ENCODE data around the gene ACACA. TPM values are rescaled to one million over a fixed set of nuclear protein-coding genes. Genes with fewer than 3 reads are reported as not detected.

The ACACA gene
- total RNA-seq, 4 donors from 2014 or later, result 30.0 to 69.7 (median 49.9) TPM

DNA sequence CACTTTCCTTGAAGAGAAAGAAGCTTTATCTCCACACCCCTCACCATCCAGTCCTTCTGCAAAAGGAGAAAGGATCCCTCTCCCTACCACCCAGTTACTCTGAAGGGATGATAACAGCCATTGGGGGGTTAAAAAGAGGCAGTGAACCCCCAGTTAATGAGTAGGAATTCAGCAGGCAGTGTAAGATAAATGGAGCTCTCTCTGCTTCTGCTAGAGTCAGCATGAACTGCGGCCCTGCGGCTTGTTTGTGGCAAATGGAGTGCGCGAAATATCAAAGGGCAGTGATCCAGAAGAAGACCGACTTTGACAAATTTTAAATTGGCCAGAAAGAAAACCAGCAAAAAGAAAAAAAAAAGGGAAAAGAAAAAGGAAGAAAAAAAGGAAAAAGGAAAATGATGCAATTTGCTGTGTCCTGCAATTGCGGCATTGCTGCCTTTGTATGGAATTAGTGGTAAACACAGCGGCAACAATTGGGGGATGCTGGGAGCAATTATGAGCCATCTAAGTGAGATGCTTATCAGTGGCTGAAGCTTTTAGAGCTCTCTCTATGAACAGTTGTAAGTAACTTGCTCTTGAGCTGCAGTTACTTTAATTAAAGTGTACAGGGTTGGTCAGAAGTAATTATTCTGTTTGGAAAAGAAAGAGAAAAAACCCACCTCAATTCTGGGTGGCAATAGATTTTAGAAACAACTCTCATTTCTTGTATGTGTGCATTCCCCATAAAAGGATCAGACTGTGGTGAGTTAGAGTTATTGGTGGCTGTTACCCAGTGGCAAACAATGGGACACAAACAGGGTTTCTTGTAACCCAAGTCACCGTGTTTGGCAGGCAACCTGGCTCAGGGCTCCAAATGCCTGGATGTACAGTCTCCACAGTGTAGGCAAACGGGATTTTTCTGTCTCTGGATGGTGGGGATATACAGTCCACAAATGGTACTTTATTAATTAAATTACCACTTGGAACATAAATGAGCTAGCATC is 296.6 kb downstream of the ACACA start:
- TF ChIP-seq, protein P1, sequence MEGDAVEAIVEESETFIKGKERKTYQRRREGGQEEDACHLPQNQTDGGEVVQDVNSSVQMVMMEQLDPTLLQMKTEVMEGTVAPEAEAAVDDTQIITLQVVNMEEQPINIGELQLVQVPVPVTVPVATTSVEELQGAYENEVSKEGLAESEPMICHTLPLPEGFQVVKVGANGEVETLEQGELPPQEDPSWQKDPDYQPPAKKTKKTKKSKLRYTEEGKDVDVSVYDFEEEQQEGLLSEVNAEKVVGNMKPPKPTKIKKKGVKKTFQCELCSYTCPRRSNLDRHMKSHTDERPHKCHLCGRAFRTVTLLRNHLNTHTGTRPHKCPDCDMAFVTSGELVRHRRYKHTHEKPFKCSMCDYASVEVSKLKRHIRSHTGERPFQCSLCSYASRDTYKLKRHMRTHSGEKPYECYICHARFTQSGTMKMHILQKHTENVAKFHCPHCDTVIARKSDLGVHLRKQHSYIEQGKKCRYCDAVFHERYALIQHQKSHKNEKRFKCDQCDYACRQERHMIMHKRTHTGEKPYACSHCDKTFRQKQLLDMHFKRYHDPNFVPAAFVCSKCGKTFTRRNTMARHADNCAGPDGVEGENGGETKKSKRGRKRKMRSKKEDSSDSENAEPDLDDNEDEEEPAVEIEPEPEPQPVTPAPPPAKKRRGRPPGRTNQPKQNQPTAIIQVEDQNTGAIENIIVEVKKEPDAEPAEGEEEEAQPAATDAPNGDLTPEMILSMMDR (IDR thresholded peaks at IDR 0.05), result no peak
- TF ChIP-seq POLR2A (IDR thresholded peaks at IDR 0.05) (no peak), EP300 (IDR thresholded peaks at IDR 0.05) (no peak)
- no peak overlapping the region for H3K4me3 ChIP-seq
- no peaks in the 10 kb centered on the region for H3K27me3 ChIP-seq
- peaks cover 0 to 65% (median 0%) of the 10 kb centered on the region in 3 donors for H3K36me3 ChIP-seq
- H3K9me3 ChIP-seq, result no peaks in the 10 kb centered on the region
- no peak for DNase-seq (ENCODE audit: low spot score in 2 of 2)
- H3K4me1 ChIP-seq, result peaks cover 0 to 7% (median 0%) of the 10 kb centered on the region in 4 donors
- 60 to 65% methylated on average over 9 of the region's 9 CpGs for WGBS, 2 donors
- H3K27ac ChIP-seq, result no peak overlapping the region

GRCh38 chr17:37109106-37109505 is 297.5 kb downstream of the ACACA start:
- H3K4me1 ChIP-seq, result peaks cover 0 to 7% (median 0%) of the 10 kb centered on the region in 4 donors
- no peaks in the 10 kb centered on the region for H3K27me3 ChIP-seq
- no peak for DNase-seq (ENCODE audit: low spot score in 2 of 2)
- peaks cover 0 to 74% (median 0%) of the 10 kb centered on the region in 3 donors for H3K36me3 ChIP-seq
- 94 to 97% methylated on average over 5 of the region's 5 CpGs for WGBS, 2 donors
- H3K4me3 ChIP-seq, result no peak overlapping the region
- H3K9me3 ChIP-seq, result no peaks in the 10 kb centered on the region
- no peak overlapping the region for H3K27ac ChIP-seq
- no peak for TF ChIP-seq EP300 (IDR thresholded peaks at IDR 0.05)
- TF ChIP-seq POLR2A (IDR thresholded peaks at IDR 0.05), result no peak
- TF ChIP-seq, protein P1 (IDR thresholded peaks at IDR 0.05), result no peak

DNA sequence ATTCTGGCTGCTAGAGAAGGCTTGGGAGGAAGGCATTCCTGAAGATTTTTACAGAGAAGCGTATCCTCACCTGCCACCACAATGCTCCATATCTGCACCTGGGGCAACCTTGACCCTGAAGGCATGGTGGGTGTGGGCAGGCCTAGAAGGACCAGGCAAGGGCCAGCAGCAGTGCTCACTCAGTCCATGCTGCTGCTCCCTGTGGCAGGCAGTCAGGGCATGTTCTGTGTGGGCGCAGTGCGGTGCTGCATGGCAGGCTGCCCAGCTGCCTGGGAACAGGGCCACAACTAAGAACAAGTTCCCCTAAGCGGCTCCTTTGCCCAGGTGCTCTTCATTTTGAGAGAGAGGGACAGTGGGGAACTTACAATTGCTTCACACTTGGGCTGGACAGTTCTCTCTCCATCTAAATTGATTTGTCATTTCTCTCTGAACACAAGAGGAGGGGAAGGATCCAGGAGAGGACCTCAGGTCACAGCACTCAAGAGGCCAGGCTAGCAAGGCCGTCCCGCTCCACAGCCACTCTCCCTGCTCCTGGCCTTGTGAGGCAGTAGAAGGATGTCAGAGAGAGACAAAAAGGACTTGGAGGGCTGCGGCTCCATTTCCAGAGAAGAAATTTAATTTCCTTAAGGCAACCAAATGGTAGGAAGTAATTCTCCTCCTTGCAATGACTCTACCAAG is 299.1 kb downstream of the ACACA start:
- Histone ChIP-seq H3K27ac (no peak overlapping the region), H3K27me3 (no peaks in the 10 kb centered on the region), H3K9me3 (no peaks in the 10 kb centered on the region), H3K4me1 (peaks cover 0 to 7% (median 0%) of the 10 kb centered on the region in 4 donors), H3K36me3 (peaks cover 0 to 71% (median 2%) of the 10 kb centered on the region in 3 donors), H3K4me3 (no peak overlapping the region)
- DNase-seq (ENCODE audit: low spot score in 2 of 2), result no peak
- TF ChIP-seq EP300 (IDR thresholded peaks at IDR 0.05) (no peak), POLR2A (IDR thresholded peaks at IDR 0.05) (no peak)
- TF ChIP-seq, protein P1 (IDR thresholded peaks at IDR 0.05), result no peak
- whole genome bisulfite sequencing, 2 donors, result 65 to 71% methylated on average over 7 of the region's 7 CpGs

GRCh38 chr17:37106049-37106448 is 300.6 kb downstream of the ACACA start:
- no peak overlapping the region for H3K4me3 ChIP-seq
- H3K9me3 ChIP-seq, result no peaks in the 10 kb centered on the region
- TF ChIP-seq EP300 (IDR thresholded peaks at IDR 0.05) (no peak), POLR2A (IDR thresholded peaks at IDR 0.05) (no peak)
- TF ChIP-seq, protein P1 (IDR thresholded peaks at IDR 0.05), result no peak
- H3K4me1 ChIP-seq, result peaks cover 0 to 7% (median 0%) of the 10 kb centered on the region in 4 donors
- DNase-seq (ENCODE audit: low spot score in 2 of 2), result no peak
- no peak overlapping the region for H3K27ac ChIP-seq
- WGBS, 2 donors, result 93 to 100% methylated on average over 1 of the region's 1 CpG
- peaks cover 0 to 68% (median 2%) of the 10 kb centered on the region in 3 donors for H3K36me3 ChIP-seq
- no peaks in the 10 kb centered on the region for H3K27me3 ChIP-seq

Measured in tibial nerve (tissue), 4 donors.